ENCODE measurements around the gene SPPL2B. TPM values are rescaled to one million over a fixed set of nuclear protein-coding genes. Genes with fewer than 3 reads are reported as not detected.
"Not testable (repeated sequence)": the region's sequence is repeated elsewhere in the genome, so short reads cannot be mapped to it uniquely, and the experiment has no call there.

SPPL2B gene
- total RNA-seq, 1 experiment from 2014 or later: 26.1 TPM

DNA sequence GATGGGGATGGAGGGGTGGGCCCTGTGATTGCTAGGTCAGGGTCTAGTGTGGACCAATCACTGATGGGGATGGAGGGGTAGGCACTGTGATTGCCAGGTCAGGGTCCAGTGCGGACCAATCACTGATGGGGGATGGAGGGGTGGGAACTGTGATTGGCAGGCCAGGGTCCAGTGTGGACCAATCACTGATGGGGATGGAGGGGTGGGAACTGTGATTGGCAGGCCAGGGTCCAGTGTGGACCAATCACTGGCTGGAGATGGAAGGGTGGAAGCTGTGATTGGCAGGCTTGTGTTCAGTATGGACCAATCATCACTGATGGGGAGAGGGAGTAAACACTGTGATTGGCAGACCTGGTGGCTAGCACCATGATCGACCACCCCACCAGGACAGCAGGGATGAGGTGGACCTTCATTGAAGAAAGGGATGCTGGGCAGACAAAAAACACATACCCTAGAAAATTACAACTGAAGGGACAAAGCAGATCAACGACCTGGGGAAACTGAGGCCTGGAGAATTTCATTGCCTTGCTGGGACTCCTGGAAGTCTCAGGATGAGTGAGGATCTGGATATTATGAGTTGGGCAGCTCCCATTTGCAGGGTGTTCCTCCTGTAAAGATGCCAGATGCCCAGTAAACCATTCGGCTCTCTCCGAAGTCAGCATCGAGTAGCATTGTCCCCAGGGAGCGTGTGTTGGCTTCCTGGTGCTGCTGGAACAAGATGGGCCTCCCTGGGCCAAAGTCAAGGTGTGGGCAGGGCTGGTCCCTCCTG, 47.1 kb downstream of the SPPL2B start:
- DNase-seq (ENCODE audit: low read depth): no peak

- no peak for DNase-seq (ENCODE audit: low read depth)
Observed at GRCh38 chr19:2376784-2377519, 48.5 kb downstream of the SPPL2B start.

DNA sequence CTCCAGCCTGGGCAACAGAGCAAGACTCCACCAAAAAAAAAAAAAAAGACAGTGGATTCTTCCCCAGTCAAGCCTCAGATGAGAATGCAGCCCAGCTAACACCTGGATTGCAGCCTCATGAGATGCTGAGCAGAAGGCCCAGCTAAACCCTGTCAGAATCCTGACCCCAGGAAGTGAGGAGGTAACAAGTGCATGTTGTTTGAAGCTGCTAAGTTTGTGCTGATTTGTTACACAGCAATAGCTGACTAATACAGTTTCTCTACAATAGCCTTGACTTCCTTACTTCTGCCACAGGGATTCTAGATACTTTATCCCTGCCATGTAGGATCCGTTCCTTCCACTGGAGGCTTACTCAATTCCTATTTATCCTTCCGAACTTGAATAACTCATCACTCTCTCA, 52.1 kb downstream of the SPPL2B start:
- no peak for DNase-seq (ENCODE audit: low read depth)

DNA sequence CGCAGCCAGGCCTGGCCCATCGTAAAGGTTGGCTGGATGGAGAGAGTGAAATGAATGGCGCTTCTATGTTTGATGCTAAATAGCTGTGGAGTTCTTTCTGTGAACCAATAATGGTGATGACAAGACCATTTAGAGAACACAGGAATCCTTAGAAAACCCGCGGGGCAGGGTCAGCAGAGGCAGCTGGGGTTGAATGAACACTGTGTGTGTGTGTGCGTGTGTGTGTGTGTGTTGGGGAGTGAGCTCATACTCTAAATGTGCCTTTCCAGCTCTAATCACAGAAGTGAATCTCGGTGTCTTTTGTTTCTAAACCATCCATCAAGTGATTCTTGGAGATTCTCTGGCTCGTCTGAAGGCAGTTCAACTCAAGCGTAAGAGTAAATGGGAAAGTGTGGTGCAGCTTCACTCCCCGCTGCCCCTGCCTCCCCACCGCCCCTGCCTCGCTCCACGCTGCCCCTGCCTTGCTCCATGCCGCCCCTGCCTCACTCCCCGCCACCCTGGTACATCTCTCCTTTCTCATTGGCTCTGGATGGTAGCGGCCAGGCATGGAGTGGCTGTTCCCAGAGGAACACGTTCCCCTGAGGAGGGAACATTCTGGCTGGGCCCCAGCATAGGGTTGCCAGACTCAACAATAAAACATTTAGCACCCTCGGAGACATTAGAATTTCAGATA, 52.8 kb downstream of the SPPL2B start:
- peak; percentile 29 for DNase-seq (ENCODE audit: low read depth)

- DNase-seq (ENCODE audit: low read depth): no peak
Observed at GRCh38 chr19:2382530-2383222, 54.2 kb downstream of the SPPL2B start.

- DNase-seq (ENCODE audit: low read depth): peak; percentile 86
Observed at GRCh38 chr19:2385053-2385721, 56.7 kb downstream of the SPPL2B start.

- no peak for DNase-seq (ENCODE audit: low read depth)
Observed at GRCh38 chr19:2387367-2388288, 59.1 kb downstream of the SPPL2B start.

- no peak for DNase-seq (ENCODE audit: low read depth)
Observed at GRCh38 chr19:2389594-2389993, 61.1 kb downstream of the SPPL2B start.

DNA sequence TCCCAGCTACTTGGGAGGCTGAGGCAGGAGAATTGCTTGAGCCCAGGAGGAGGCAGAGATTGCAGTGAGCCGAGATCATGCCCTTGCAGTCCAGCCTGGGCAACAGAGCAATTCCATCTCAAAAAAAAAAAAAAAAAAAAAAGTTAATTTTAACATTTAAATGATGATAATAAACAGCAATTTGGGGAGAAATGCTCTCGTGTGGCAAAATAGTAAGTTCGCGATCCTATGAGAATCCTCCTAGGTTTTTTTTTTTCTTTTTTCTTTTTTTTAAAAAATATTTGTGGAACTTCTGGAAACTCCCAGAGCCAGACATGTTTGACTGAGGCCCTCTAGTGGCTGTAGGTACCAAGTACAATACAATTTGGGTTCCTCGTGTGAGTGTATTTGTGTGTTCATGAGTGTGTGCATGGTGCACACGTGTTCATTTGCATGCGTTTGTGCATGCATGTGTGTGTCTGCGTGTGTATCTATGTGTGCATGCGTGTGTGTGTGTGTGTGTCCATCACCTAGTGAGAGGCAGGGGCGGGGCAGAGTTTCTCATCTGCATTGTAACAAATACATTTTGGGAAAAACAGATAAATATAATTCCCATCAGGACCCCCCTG, 62.7 kb downstream of the SPPL2B start:
- peak; percentile 74 for DNase-seq (ENCODE audit: low read depth)

DNA sequence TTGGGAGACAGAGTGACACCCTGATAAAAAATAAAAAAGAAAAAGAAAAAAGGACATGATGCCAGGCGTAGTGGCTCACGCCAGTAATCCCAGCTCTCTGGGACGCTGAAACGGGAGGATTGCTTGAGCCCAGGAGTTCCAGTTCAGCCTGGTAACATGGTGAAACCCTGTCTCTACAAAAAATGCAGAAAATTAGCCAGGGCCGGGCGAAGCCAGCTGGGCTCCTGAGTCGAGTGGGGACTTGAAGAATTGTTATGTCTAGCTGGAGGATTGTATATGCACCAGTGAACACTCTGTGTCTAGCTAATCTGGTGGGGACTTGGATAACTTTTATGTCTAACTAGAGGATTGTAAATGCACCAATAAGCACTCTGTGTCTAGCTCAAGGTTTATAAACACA, 63.9 kb downstream of the SPPL2B start:
- no peak for DNase-seq (ENCODE audit: low read depth)

DNA sequence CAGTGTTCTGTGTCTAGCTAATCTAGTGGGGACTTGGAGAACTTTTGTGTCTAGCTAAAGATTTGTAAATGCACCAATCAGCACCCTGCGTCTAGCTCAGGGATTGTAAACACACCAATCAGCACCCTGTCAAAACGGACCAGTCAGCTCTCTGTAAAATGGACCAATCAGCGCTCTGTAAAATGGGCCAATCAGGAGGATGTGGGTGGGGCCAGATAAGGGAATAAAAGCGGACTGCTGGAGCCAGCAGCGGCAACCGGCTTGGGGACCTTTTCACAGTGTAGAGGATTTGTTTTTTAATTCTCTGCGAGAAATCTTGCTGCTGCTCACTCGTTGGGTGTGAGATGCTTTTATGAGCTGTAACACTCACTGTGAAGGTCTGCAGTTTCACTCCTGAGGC, 64.4 kb downstream of the SPPL2B start:
- not testable (repeated sequence) for DNase-seq (ENCODE audit: low read depth)

DNA sequence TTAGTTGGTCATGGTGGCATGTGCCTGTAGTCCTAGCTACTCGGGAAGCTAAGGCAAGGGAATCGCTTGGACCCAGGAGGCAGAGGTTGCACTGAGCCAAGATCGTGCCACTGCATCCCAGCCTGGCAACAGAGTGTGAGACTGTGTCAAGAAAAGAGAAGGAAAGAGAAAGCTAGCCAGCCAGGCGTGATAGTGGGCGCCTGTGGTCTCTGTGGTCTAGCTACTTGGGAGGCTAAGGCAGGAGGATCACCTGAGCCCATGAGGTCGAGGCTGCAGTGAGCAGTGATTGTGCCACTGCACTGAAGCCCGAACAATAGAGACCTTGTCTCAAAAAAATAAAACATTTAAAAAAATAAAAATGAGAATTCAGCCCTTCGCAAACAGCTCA, 65.6 kb downstream of the SPPL2B start:
- DNase-seq (ENCODE audit: low read depth): no peak

DNA sequence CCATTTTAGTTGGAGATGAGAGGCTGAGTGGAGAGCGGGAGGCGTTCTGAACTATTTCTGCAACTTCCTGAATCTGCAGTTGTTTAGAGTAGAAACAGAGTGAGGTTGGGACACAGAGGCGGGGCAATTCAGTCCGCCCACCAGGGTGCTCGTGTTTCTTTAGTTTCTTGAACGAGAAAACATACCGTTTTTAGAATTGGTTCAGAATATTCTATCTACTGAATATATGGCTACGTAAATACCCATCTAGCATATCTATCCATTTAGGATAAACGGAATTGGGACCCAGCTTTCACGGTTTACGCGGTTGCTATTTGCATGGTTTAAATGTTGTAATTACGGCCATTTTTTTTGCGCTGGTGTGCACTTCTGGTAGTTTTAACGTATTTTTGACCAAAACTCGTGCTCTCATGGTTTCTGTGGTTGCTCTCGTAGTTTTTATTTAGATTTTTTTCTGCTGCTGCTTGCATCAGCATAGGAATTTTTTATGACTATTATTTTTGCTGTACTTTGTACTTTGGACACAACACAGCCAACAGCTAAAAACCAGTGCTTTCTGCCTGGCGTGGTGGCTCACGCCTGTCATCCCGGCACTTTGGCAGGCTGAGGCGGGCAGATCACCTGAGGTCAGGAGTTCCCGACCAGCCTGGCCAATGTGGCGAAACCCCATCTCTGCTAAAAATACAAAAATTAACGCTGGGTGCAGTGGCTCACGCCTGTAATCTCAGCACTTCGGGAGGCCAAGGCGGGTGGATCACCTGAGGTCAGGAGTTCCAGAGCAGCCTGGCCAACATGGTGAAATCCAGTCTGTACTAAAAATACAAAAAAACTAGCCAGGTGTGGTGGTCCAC, 66.2 kb downstream of the SPPL2B start:
- DNase-seq (ENCODE audit: low read depth): no peak

- not testable (repeated sequence) for DNase-seq (ENCODE audit: low read depth)
Observed at GRCh38 chr19:2395293-2395829, 66.9 kb downstream of the SPPL2B start.

DNA sequence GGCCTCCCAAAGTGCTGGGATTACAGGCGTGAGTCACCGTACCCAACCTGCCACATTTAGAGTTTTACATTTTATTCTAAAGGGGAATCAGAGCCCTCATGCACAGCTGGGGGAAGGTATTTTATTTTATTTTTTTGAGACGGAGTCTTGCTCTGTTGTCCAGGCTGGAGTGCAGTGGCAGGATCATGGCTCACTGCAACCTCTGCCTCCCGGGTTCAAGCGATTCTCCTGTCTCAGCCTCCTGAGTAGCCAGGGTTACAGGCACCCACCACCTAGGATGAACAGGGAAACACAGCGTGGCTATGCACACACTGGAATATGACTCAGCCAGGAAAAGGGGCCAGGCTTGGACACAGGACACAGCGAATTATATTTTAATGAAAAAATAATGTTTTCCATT, 68.7 kb downstream of the SPPL2B start:
- not testable (repeated sequence) for DNase-seq (ENCODE audit: low read depth)

DNA sequence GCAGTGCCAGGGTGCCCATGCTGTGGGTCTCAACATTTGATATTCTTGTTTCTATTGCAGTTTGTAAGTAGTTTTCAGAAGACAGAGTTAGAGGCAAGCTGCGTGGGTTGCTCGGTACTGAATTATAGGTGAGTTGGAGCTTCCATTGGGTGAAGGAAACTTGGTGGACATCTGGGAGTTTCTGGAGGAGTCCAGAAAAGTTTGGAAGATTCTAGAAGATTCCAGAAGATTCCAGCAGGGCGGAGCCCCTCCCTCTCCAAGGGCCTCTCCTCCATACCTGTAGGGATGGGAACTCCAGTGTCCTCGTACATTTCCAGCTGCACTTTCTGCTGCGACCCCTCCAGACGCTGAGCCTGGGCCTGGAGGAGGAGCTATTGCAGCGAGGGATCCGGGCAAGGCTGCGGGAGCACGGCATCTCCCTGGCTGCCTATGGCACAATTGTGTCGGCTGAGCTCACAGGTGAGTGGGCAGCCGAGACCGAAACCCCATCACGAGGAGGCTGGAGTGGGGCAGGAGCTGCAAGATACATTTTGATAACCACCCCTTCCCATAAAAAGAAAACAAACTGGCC, 70.3 kb downstream of the SPPL2B start:
- DNase-seq (ENCODE audit: low read depth): no peak

DNA sequence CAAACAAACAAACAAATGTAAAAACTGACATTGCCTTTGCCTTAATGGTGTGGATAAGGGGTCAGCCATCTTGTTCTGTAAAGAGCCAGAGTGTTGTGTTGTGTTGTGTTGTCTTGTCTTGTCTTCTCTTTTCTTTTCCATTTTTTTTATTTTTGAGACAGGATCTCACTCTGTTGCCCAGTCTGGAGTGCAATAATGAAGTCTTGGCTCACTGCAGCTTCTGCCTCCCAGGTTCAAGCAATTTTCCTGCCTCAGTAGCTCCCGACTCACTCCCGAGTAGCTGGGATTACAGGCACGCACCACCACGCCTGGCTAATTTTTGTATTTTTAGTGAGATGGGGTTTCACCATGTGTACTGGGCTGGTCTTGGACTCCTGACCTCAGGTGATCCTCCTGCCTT, 71.1 kb downstream of the SPPL2B start:
- no peak for DNase-seq (ENCODE audit: low read depth)

All from LHCN-M2 (cell line).